GM10847 (cell line): ENCODE data around the gene ZNF385D.

Experiments used
- POLR2A ChIP-seq: IDR thresholded peaks from 2 replicates; pipeline ENCODE4 v1.6.1; 2011; ENCODE audit not compliant: insufficient read length; ENCODE audit errors: extremely low read depth

The ZNF385D gene

GRCh38 chr3:21601178-21601577, 149.8 kb downstream of the ZNF385D start:
- TF ChIP-seq POLR2A = no peak

DNA sequence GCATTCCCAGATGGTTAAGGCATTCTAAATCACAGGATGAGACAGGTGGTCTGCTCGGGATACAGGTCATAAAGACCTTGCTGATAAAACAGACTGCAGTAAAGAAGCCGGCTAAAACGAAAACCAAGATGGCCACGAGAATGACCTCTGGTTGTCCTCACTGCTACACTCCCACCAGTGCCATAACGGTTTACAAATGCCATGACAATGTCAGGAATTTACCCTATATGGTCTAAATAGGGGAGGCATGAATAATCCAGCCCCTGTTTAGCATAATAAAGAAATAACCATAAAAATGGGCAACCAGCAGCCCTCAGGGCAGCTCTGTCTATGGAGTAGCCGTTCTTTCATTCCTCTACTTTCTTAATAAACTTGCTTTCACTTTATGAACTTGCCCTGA, 151.1 kb downstream of the ZNF385D start:
- no peak for TF ChIP-seq POLR2A

DNA sequence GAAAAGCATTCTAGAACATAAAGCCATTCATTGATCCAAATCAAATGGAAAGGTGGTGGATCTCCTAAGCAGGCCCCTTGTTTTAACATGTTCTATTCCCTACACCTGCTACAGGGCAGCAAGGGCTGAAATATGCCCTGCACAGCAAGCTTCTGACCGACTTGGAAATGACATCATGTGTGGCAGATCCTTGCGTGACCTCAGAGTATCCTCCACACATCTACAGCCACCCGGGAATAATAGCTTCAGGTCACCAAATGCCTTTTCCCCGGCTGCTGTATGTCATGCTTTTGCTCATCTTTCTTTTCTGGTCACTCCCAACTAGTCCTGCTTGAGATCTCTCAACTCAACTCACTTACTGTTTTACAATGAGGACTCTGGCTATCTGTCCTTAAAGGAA, 158.2 kb downstream of the ZNF385D start:
- TF ChIP-seq POLR2A = no peak

GRCh38 chr3:21587894-21588293, 163.1 kb downstream of the ZNF385D start:
- TF ChIP-seq POLR2A = no peak

- no peak for TF ChIP-seq POLR2A
Observed at GRCh38 chr3:21585216-21585740, 165.7 kb downstream of the ZNF385D start.

DNA sequence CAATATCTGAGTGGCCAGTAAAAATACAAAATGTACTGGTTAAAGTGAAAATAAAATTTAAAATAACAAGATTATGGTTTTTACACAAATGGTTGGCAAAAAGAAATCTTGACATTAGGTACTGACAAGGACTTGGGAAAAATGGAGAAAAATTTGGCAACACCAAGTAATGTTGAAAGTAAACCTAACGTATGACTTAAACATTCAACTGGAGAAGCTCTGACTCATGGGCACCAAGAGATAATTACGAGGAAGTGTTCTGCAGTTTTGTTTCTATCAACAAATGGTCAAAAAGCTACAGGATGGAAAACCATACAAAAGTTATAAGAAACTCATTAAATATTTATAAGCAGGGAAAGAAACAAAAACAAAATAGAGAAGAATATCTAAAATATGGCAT, 177.7 kb downstream of the ZNF385D start:
- TF ChIP-seq POLR2A = no peak

DNA sequence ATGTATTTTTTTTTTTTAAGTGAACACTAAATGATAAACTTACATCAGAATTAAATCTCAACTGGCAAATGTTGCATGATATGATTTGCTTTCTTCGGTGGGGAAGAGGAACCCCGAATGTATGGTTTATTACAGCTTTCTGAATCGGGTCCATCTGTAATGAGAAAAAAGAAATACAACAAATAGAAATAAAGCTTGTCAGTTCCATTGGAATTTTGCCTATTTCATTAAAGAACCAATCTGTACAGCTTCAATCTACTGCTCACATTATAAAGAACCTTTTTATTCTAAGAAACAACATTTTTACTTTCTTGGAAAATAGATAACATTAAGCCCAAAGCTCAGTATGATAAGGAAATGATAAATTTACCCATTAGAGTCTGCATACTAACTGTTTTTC, 186.5 kb downstream of the ZNF385D start:
- no peak for TF ChIP-seq POLR2A

- no peak for TF ChIP-seq POLR2A
Observed at GRCh38 chr3:21562243-21562642, 188.8 kb downstream of the ZNF385D start.

- no peak for TF ChIP-seq POLR2A
Observed at GRCh38 chr3:21561472-21561871, 189.5 kb downstream of the ZNF385D start.

DNA sequence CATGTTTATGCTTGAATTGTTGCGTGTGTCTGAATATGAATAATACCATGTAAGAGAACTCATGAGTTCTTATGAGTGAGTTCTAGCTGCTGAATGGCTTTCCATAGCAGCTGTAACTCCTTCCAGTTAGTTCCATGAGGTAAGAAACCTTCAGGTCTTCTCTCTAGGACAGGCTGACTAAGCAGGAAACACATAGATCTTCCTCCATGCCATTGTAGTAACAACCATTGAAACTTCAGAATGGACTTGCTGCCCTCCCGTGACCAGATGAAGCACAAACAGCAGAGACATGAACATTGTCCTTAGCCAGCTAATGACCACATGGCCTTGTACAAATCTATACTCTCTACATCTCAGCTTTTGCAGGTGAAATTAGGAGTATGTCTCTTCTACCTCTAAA, 200.0 kb downstream of the ZNF385D start:
- no peak for TF ChIP-seq POLR2A

GRCh38 chr3:21544076-21544462, 206.9 kb downstream of the ZNF385D start:
- no peak for TF ChIP-seq POLR2A

DNA sequence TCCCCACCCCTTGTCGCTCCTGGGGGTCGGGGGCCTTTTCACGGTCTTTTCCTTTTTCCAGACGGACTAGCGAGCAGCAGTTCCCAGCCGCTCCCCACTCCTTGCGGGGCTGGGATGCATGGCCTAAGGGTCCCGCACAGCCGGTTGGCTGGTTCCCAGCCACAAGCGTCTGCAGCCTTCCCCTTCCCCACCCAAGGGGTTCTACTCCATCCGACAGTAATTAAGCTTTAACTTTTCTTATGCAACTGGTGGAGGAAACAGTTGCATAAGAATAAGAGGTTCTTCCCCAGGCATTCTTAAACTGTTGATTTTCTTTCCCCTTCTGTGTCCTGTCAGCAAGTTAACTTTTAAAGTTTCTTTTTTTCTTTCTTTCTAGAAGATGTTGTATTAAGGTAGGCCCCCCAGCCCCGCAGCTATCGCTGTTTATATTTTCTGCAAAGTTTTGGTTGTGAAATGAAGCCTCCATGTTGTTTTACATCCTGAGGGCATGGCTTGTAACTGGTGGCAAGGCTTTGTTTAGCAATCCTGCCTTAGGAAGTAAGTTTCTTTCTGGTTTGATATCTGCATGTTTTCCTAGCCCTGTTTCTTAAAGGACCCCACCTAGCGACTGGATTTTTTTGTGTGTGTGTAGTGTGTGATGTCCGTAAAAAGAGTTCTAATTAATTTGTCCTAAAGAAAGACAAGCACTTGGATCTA, 207.5 kb downstream of the ZNF385D start:
- no peak for TF ChIP-seq POLR2A

DNA sequence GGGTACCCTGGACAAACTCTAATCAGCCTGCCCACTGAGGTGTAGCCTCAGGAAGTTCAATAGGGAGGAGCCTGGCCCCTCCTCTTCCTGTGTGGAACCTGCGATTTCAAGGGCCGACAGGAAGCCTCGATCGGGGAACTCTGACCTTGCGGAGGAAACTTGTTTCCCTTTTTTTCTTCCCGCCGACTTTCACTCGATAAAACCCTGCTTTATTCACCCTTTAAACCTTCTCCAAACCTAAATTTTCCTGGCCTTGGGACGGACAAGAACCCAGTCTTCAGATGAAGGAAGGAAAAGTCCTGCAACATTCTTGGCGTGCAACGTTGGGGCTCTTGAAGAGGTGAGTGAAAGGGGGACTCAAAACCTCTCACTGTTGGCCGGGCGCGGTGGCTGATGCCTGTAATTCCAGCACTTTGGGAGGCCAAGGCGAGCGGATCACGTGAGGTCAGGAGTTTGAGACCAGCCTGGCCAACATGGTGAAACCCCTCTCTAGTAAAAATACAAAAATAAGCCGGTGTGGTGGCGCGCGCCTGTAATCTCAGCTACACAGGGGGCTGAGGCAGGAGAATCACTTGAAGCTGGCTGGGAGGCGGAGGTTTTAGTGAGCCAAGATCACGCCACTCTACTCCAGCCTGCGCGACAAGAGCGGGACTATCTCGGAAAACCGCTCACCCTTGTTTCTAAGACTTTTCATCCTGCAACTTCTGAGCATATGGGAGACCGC, 208.2 kb downstream of the ZNF385D start:
- TF ChIP-seq POLR2A = no peak

DNA sequence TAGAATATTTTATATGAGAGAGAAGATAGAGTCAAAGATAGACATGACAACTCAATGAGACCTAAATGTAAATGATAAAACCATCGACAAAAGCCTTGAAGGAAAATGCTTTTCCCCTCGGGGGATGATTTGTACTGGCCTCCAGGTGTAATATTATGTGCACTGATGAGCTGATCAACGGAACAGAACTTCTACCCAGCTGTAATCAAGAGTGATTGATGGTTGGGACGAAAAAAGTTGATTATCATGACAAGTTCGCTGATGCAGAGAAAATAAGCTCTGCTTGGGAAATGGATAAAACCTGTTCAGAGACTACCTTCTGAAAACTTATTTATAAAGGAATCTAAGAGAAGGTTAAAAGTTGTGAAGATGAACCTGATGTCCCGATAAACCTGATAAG, 210.7 kb downstream of the ZNF385D start:
- TF ChIP-seq POLR2A = no peak

- TF ChIP-seq POLR2A = no peak
Observed at GRCh38 chr3:21534462-21534861, 216.5 kb downstream of the ZNF385D start.

GRCh38 chr3:21533002-21533401, 218.0 kb downstream of the ZNF385D start:
- TF ChIP-seq POLR2A = no peak
